ENCODE data around the gene ZXDC.
A peak's percentile ranks its signal among the peaks of the same experiment; 100 is the strongest.

The ZXDC gene

GRCh38 chr3:126394179-126394976 lies 81.3 kb downstream of the ZXDC start, which contains the start of gene CFAP100:
Gene CFAP100 (plus strand): TSS chr3:126394909. CDS start chr3:126396001, 1,092 bp downstream.
- DNase-seq (ENCODE audit: low spot score), result no peak

GRCh38 chr3:126393563-126393962 lies 82.1 kb downstream of the ZXDC start:
- DNase-seq (ENCODE audit: low spot score), result no peak

GRCh38 chr3:126392246-126392645 lies 83.4 kb downstream of the ZXDC start:
- no peak for DNase-seq (ENCODE audit: low spot score)

GRCh38 chr3:126391631-126392030 lies 84.1 kb downstream of the ZXDC start:
- no peak for DNase-seq (ENCODE audit: low spot score)

- DNase-seq (ENCODE audit: low spot score), result no peak
Observed at GRCh38 chr3:126390751-126391150, 84.9 kb downstream of the ZXDC start.

- DNase-seq (ENCODE audit: low spot score), result no peak
Observed at GRCh38 chr3:126390201-126390600, 85.5 kb downstream of the ZXDC start.

- DNase-seq (ENCODE audit: low spot score), result no peak
Observed at GRCh38 chr3:126389794-126390146, 85.9 kb downstream of the ZXDC start.

- DNase-seq (ENCODE audit: low spot score), result peak; percentile 92
Observed at GRCh38 chr3:126389112-126389793, 86.4 kb downstream of the ZXDC start.

Measured in HuH-7 (cell line).